Stimulated activated CD4-positive, alpha-beta T cell treated with anti-CD3 and anti-CD28 coated beads, Interleukin-2, amount 100 ng/mL, for 24 hours (primary cell): ENCODE data around the gene DMXL2.
A peak's percentile ranks its signal among the peaks of the same experiment; 100 is the strongest.

Experiments used
- DNase-seq, 2 donors: peaks; one replicate each; pipeline ENCODE4 v3.0.0-alpha.2; 2020

DMXL2 gene

GRCh38 chr15:51401872-51402517 is 220.6 kb downstream of the DMXL2 start:
- peak in 1 of 2 donors; percentile 23 for DNase-seq

GRCh38 chr15:51401051-51401780 is 221.4 kb downstream of the DMXL2 start:
- no peak for DNase-seq

- no peak for DNase-seq
These were observed 223.9 kb downstream of the DMXL2 start for GRCh38 chr15:51398626-51399025.
